ENCODE results near the gene PSPC1.
"Not testable (repeated sequence)": the region's sequence is repeated elsewhere in the genome, so short reads cannot be mapped to it uniquely, and the experiment has no call there.

PSPC1 gene

GRCh38 chr13:19763618-19764017, 19.1 kb downstream of the PSPC1 start:
- DNase-seq, result no peak

- no peak for DNase-seq
These were observed 23.1 kb downstream of the PSPC1 start for GRCh38 chr13:19759669-19760068.

- no peak for DNase-seq
These were observed 40.1 kb downstream of the PSPC1 start for GRCh38 chr13:19742643-19743042.

GRCh38 chr13:19737844-19738557, 44.7 kb downstream of the PSPC1 start:
- no peak for DNase-seq

GRCh38 chr13:19726611-19727010, 56.1 kb downstream of the PSPC1 start:
- DNase-seq, result no peak

GRCh38 chr13:19725320-19725719, 57.4 kb downstream of the PSPC1 start:
- no peak for DNase-seq

- no peak for DNase-seq
These were observed 62.7 kb downstream of the PSPC1 start for GRCh38 chr13:19720039-19720438.

- DNase-seq, result no peak
These were observed 69.4 kb downstream of the PSPC1 start for GRCh38 chr13:19713186-19713965.

GRCh38 chr13:19709782-19710181, 73.0 kb downstream of the PSPC1 start:
- DNase-seq, result not testable (repeated sequence)

GRCh38 chr13:19709039-19709438, 73.7 kb downstream of the PSPC1 start:
- not testable (repeated sequence) for DNase-seq

GRCh38 chr13:19704256-19704655, 78.5 kb downstream of the PSPC1 start:
- DNase-seq, result not testable (repeated sequence)

- not testable (repeated sequence) for DNase-seq
These were observed 81.1 kb downstream of the PSPC1 start for GRCh38 chr13:19701619-19702018.

- DNase-seq, result not testable (repeated sequence)
These were observed 81.8 kb downstream of the PSPC1 start for GRCh38 chr13:19700963-19701362.

GRCh38 chr13:19695829-19696228, 86.9 kb downstream of the PSPC1 start:
- no peak for DNase-seq

GRCh38 chr13:19695428-19695827, 87.3 kb downstream of the PSPC1 start:
- DNase-seq, result no peak

- not testable (repeated sequence) for DNase-seq
These were observed 91.3 kb downstream of the PSPC1 start for GRCh38 chr13:19691447-19691846.

- no peak for DNase-seq
These were observed 97.3 kb downstream of the PSPC1 start for GRCh38 chr13:19685437-19685836.

- DNase-seq, result no peak
These were observed 97.7 kb downstream of the PSPC1 start for GRCh38 chr13:19685034-19685433.

GRCh38 chr13:19681517-19681916, 101.2 kb downstream of the PSPC1 start:
- DNase-seq, result no peak

GRCh38 chr13:19680751-19681150, 102.0 kb downstream of the PSPC1 start:
- DNase-seq, result no peak

- no peak for DNase-seq
These were observed 106.6 kb downstream of the PSPC1 start for GRCh38 chr13:19676168-19676567.

- no peak for DNase-seq
These were observed 107.8 kb downstream of the PSPC1 start for GRCh38 chr13:19674898-19675297.

GRCh38 chr13:19673473-19674430, 109.0 kb downstream of the PSPC1 start:
- DNase-seq, result no peak

Data from NCI-H1694 (cell line).